H9 (cell line): ENCODE measurements around the gene CRAT. TPM values are rescaled to one million over a fixed set of nuclear protein-coding genes. Genes with fewer than 3 reads are reported as not detected.

ENCODE experiments used
- DNase-seq: peaks from one replicate; pipeline ENCODE4 v3.0.0-alpha.2; 2017
- H2AFZ ChIP-seq: one replicate; pipeline ENCODE4 v1.6.1; 2013; ENCODE audit warnings: mild to moderate bottlenecking, low read length, control low read depth, moderate library complexity
- H2AK5ac ChIP-seq: 2 replicates; pipeline ENCODE4 v1.6.1; 2013; ENCODE audit warnings: low read length, control low read depth, mixed read lengths; ENCODE audit not compliant: insufficient read length
- H2BK120ac ChIP-seq: one replicate; pipeline ENCODE4 v1.6.1; 2013; ENCODE audit warnings: low read depth, mild to moderate bottlenecking, low read length, control low read depth, inconsistent platforms; ENCODE audit not compliant: poor library complexity, severe bottlenecking
- H2BK12ac ChIP-seq: 2 replicates; pipeline ENCODE4 v1.6.1; 2013; ENCODE audit warnings: low read length, control low read depth, mixed read lengths, low read depth; ENCODE audit not compliant: insufficient read length
- H2BK15ac ChIP-seq: 2 replicates; pipeline ENCODE4 v1.6.1; 2013; ENCODE audit warnings: low read depth, low read length, control low read depth
- H2BK20ac ChIP-seq: one replicate; pipeline ENCODE4 v1.6.1; 2013; ENCODE audit warnings: low read depth, mild to moderate bottlenecking, low read length, control low read depth, inconsistent platforms; ENCODE audit not compliant: poor library complexity, severe bottlenecking
- H2BK5ac ChIP-seq: 2 replicates; pipeline ENCODE4 v1.6.1; 2013; ENCODE audit warnings: low read length, control low read depth, mixed read lengths; ENCODE audit not compliant: insufficient read length
- H3K14ac ChIP-seq: 2 replicates; pipeline ENCODE4 v1.6.1; 2013; ENCODE audit warnings: low read length, control low read depth; ENCODE audit not compliant: insufficient read depth
- H3K18ac ChIP-seq: 2 replicates; pipeline ENCODE4 v1.6.1; 2013; ENCODE audit warnings: low read depth, mild to moderate bottlenecking, mixed read lengths, low read length, control low read depth; ENCODE audit not compliant: insufficient read length
- H3K23ac ChIP-seq: 2 replicates; pipeline ENCODE4 v1.6.1; 2013; ENCODE audit warnings: low read length, control low read depth, mixed read lengths, low read depth; ENCODE audit not compliant: insufficient read length
- H3K23me2 ChIP-seq: 2 replicates; pipeline ENCODE4 v1.6.1; 2013; ENCODE audit warnings: low read depth, mild to moderate bottlenecking, mixed read lengths, low read length, control low read depth; ENCODE audit not compliant: insufficient read length, poor library complexity, severe bottlenecking
- H3K27ac ChIP-seq: 2 replicates; pipeline ENCODE4 v1.5.1; 2013; ENCODE audit warnings: low read length, control low read depth, mixed read lengths, low read depth; ENCODE audit not compliant: insufficient read length
- H3K27me3 ChIP-seq: 2 replicates; pipeline ENCODE4 v1.6.1; 2013; ENCODE audit warnings: low read length, control low read depth, inconsistent platforms; ENCODE audit not compliant: insufficient read depth
- H3K4ac ChIP-seq: 2 replicates; pipeline ENCODE4 v1.6.1; 2013; ENCODE audit warnings: low read depth, mild to moderate bottlenecking, control low read depth, inconsistent platforms, low read length, moderate library complexity
- H3K4me1 ChIP-seq: 2 replicates; pipeline ENCODE4 v1.6.1; 2013; ENCODE audit warnings: low read length, control low read depth, inconsistent platforms; ENCODE audit not compliant: insufficient read depth
- H3K4me2 ChIP-seq: 2 replicates; pipeline ENCODE4 v1.6.1; 2013; ENCODE audit warnings: low read length, control low read depth, mixed read lengths; ENCODE audit not compliant: insufficient read length, insufficient read depth
- H3K56ac ChIP-seq: 2 replicates; pipeline ENCODE4 v1.6.1; 2013; ENCODE audit warnings: low read depth, mild to moderate bottlenecking, mixed read lengths, low read length, control low read depth; ENCODE audit not compliant: insufficient read length
- H3K79me1 ChIP-seq: 2 replicates; pipeline ENCODE4 v1.6.1; 2013; ENCODE audit warnings: low read depth, mild to moderate bottlenecking, moderate library complexity, low read length, control low read depth, inconsistent platforms; ENCODE audit not compliant: insufficient read depth, poor library complexity, severe bottlenecking
- H3K79me2 ChIP-seq: 2 replicates; pipeline ENCODE4 v1.6.1; 2013; ENCODE audit warnings: low read length, control low read depth, inconsistent platforms; ENCODE audit not compliant: insufficient read depth
- H3K9ac ChIP-seq: 2 replicates; pipeline ENCODE4 v1.6.1; 2013; ENCODE audit warnings: low read length, control low read depth, mixed read lengths; ENCODE audit not compliant: insufficient read length; ENCODE audit errors: extremely low read depth
- H3K9me3 ChIP-seq: one replicate; pipeline ENCODE4 v1.6.1; 2013; ENCODE audit warnings: low read depth, low read length, inconsistent platforms; ENCODE audit not compliant: control insufficient read depth
- H3T11ph ChIP-seq: one replicate; pipeline ENCODE4 v1.6.1; 2013; ENCODE audit warnings: mild to moderate bottlenecking, low read length, control low read depth, inconsistent platforms
- H4K20me1 ChIP-seq: one replicate; pipeline ENCODE4 v1.6.1; 2013; ENCODE audit not compliant: control insufficient read depth, insufficient read length, insufficient read depth
- H4K5ac ChIP-seq: 2 replicates; pipeline ENCODE4 v1.6.1; 2013; ENCODE audit warnings: low read depth, mild to moderate bottlenecking, mixed read lengths, low read length, control low read depth; ENCODE audit not compliant: insufficient read length
- H4K8ac ChIP-seq: replicated peaks from 2 replicates; pipeline ENCODE4 v1.6.1; 2013; ENCODE audit warnings: low read length, control low read depth, mixed read lengths, low read depth; ENCODE audit not compliant: insufficient read length
- H4K91ac ChIP-seq: 2 replicates; pipeline ENCODE4 v1.6.1; 2013; ENCODE audit warnings: low read depth, mild to moderate bottlenecking, moderate library complexity, mixed read lengths, low read length, control low read depth; ENCODE audit not compliant: insufficient read length
- H3K27ac Mint-ChIP-seq, 3 experiments: 2 replicates in 2 of 3; 3 replicates in 1 of 3; pipeline ENCODE4 v1.8.0; 2020 to 2021; ENCODE audit warnings: mixed read lengths in 3 of 3, mild to moderate bottlenecking in 1 of 3, moderate library complexity in 1 of 3
- H3K27me3 Mint-ChIP-seq: 2 replicates; pipeline ENCODE4 v1.8.0; 2021; ENCODE audit warnings: low read depth, mild to moderate bottlenecking, moderate library complexity, mixed read lengths
- H3K36me3 Mint-ChIP-seq, 3 experiments: 2 replicates in 2 of 3; 3 replicates in 1 of 3; pipeline ENCODE4 v1.8.0; 2020 to 2021; ENCODE audit warnings: low read depth in 3 of 3, mixed read lengths in 3 of 3; ENCODE audit not compliant: insufficient read depth in 1 of 3
- H3K4me1 Mint-ChIP-seq, 2 experiments: 2 replicates each; pipeline ENCODE4 v1.8.0; 2020; ENCODE audit warnings: mixed read lengths in 2 of 2
- H3K4me3 Mint-ChIP-seq, 2 experiments: 2 replicates in 1 of 2; 3 replicates in 1 of 2; pipeline ENCODE4 v1.8.0; 2020 to 2021; ENCODE audit warnings: mild to moderate bottlenecking in 2 of 2, mixed read lengths in 2 of 2, moderate library complexity in 1 of 2
- H3K9me3 Mint-ChIP-seq, 2 experiments: 2 replicates in 1 of 2; 3 replicates in 1 of 2; pipeline ENCODE4 v1.8.0; 2020; ENCODE audit warnings: mild to moderate bottlenecking in 2 of 2, mixed read lengths in 2 of 2, moderate library complexity in 1 of 2
- WGBS: extraction: QIAGEN DNeasy Blood & Tissue Kit; methylation state at CpG from one replicate; pipeline ENCODE4 v1.1.7; 2013; ENCODE audit warnings: missing lambda C conversion rate, low lambda C conversion rate, mixed read lengths; ENCODE audit not compliant: insufficient read length; ENCODE audit errors: extremely low coverage; 5-methylcytosine and 5-hydroxymethylcytosine counted together
- total RNA-seq: library from RNA; stranded (reverse); gene quantifications from 2 replicates; pipeline ENCODE4 v1.2.1, GENCODE V29; 2021
- TF ChIP-seq, protein P1 (sequence below): fragments of 200-600 bp; sonication (generic); conservative IDR thresholded peaks from 3 replicates; pipeline ENCODE4 v1.8.0; 2021; ENCODE audit warnings: antibody characterized with exemption, mild to moderate bottlenecking

Gene CRAT
- total RNA-seq, 1 experiment from 2014 or later: 15.0 TPM

DNA sequence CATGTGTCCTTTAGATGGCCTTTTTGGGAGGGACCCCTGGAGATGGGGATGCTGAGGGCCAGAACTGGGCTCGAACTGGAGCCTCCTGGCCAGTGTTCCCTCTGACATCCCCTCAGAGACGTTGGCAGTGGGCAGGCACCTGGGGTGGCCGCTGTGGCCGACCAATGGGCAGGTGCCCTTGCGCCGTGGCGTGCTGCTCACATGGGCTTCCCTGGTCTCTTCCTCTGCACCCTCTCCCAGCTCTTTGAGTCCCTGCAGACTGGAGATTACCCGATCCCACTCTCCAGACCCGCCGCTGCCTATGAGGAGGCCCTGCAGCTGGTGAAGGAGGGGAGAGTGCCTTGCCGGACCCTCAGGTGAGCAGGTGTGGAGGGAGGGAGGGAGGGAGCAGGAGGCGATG is 49.6 kb downstream of the CRAT start:
- Histone ChIP-seq H3K18ac (no peak overlapping the region), H2AFZ (no peak overlapping the region), H3K56ac (no peak overlapping the region), H3K79me2 (no peaks in the 10 kb centered on the region), H3K23ac (no peak overlapping the region), H2BK15ac (no peak overlapping the region), H3K79me1 (no peaks in the 10 kb centered on the region), H2BK5ac (no peak overlapping the region), H3K9ac (no peak overlapping the region), H4K91ac (no peak overlapping the region), H3T11ph (no peak overlapping the region), H3K4me1 (no peaks in the 10 kb centered on the region), H2BK120ac (no peak overlapping the region), H4K20me1 (no peaks in the 10 kb centered on the region), H3K14ac (no peak overlapping the region; the same call in 1 of the 2 replicates), H4K5ac (no peak overlapping the region), H3K4ac (no peak overlapping the region), H3K27ac (no peak overlapping the region), H2BK12ac (no peak overlapping the region), H3K27me3 (no peaks in the 10 kb centered on the region), H3K4me2 (no peak overlapping the region), H2BK20ac (no peak overlapping the region), H2AK5ac (no peak overlapping the region), H3K9me3 (no peaks in the 10 kb centered on the region), H4K8ac (no peak overlapping the region), H3K23me2 (no peaks in the 10 kb centered on the region)
- no peak for DNase-seq
- TF ChIP-seq, protein P1, sequence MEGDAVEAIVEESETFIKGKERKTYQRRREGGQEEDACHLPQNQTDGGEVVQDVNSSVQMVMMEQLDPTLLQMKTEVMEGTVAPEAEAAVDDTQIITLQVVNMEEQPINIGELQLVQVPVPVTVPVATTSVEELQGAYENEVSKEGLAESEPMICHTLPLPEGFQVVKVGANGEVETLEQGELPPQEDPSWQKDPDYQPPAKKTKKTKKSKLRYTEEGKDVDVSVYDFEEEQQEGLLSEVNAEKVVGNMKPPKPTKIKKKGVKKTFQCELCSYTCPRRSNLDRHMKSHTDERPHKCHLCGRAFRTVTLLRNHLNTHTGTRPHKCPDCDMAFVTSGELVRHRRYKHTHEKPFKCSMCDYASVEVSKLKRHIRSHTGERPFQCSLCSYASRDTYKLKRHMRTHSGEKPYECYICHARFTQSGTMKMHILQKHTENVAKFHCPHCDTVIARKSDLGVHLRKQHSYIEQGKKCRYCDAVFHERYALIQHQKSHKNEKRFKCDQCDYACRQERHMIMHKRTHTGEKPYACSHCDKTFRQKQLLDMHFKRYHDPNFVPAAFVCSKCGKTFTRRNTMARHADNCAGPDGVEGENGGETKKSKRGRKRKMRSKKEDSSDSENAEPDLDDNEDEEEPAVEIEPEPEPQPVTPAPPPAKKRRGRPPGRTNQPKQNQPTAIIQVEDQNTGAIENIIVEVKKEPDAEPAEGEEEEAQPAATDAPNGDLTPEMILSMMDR: no peak
- Mint-ChIP-seq H3K9me3 (no peaks in the 10 kb centered on the region), H3K36me3 (peaks cover 15 to 58% (median 47%) of the 10 kb centered on the region in 3 experiments; a peak in 6 of 7 replicates), H3K4me1 (no peaks in the 10 kb centered on the region), H3K27ac (no peak overlapping the region), H3K4me3 (no peak overlapping the region), H3K27me3 (no peaks in the 10 kb centered on the region; the same call in 1 of the 2 replicates)
- no CpG with 5 or more reads among the region's 12 CpGs for WGBS
